Heart left ventricle (tissue), 16 donors: Measurements from ENCODE around the gene MALSU1. TPM values are rescaled to one million over a fixed set of nuclear protein-coding genes. Genes with fewer than 3 reads are reported as not detected.

Experiments used
- ATAC-seq, 4 donors: fragments of 200-7000 bp; cut with Tn5 transposase; one replicate each; pipeline ENCODE4 v1.9.1; 2020 to 2022; ENCODE audit warnings: moderate library complexity in 4 of 4, mild to moderate bottlenecking in 3 of 4, moderate number of reproducible peaks in 1 of 4
- DNase-seq, 5 donors: peaks; one replicate each; pipeline ENCODE4 v3.0.0-alpha.2; 2020
- H3K27ac ChIP-seq, 12 donors: fragments of 200-600 bp; sonication (generic) in 4 of 12; one replicate each; pipeline versions ENCODE4 v1.5.0 to v1.8.0; 2016 to 2022; ENCODE audit warnings: mild to moderate bottlenecking in 2 of 12
- H3K27me3 ChIP-seq, 9 donors: fragments of 200-600 bp; sonication (generic) in 2 of 9; one replicate each; pipeline versions ENCODE4 v1.5.1 to v1.8.0; 2016 to 2022; ENCODE audit warnings: mild to moderate bottlenecking in 3 of 9
- H3K36me3 ChIP-seq, 9 donors: fragments of 200-600 bp; sonication (generic) in 2 of 9; one replicate each; pipeline versions ENCODE4 v1.5.0 to v1.8.0; 2018 to 2022; ENCODE audit warnings: mild to moderate bottlenecking in 2 of 9
- H3K4me1 ChIP-seq, 12 donors: fragments of 200-600 bp; sonication (generic) in 4 of 12; one replicate each; pipeline versions ENCODE4 v1.5.0 to v1.8.0; 2016 to 2022; ENCODE audit warnings: mild to moderate bottlenecking in 3 of 12
- H3K4me3 ChIP-seq, 12 donors: fragments of 200-600 bp; sonication (generic) in 4 of 12; one replicate each; pipeline versions ENCODE4 v1.5.0 to v1.8.0; 2017 to 2022; ENCODE audit warnings: mild to moderate bottlenecking in 9 of 12, moderate library complexity in 4 of 12
- H3K9me3 ChIP-seq, 12 donors: fragments of 200-600 bp; sonication (generic) in 4 of 12; one replicate each; pipeline versions ENCODE4 v1.5.0 to v1.8.0; 2016 to 2022; ENCODE audit warnings: mild to moderate bottlenecking in 1 of 12
- CTCF ChIP-seq, 12 donors: fragments of 200-600 bp; sonication (generic) in 4 of 12; IDR thresholded peaks; one replicate each; pipeline versions ENCODE4 v1.5.0 to v1.8.0; 2018 to 2022; ENCODE audit warnings: antibody characterized with exemption in 12 of 12, mild to moderate bottlenecking in 5 of 12
- POLR2A ChIP-seq, 2 donors: fragments of 450-650 bp; IDR thresholded peaks; one replicate each; pipeline ENCODE4 v1.6.1; 2017; ENCODE audit warnings: antibody characterized with exemption in 2 of 2, mild to moderate bottlenecking in 2 of 2, moderate library complexity in 2 of 2
- WGBS, 4 donors: extraction: QIAGEN DNeasy Blood & Tissue Kit in 2 of 4; methylation state at CpG; one replicate each; pipeline versions ENCODE4 v1.1.5 to v1.1.7; 2013 to 2018; 5-methylcytosine and 5-hydroxymethylcytosine counted together
- intact Hi-C, 10 donors: fragments of 100-400 bp; cut with DNase I; formaldehyde crosslinking; loops; one replicate each; pipeline versions ENCODE4 v1.11.1 to v1.14.2; 2022
- polyA plus RNA-seq, 2 donors: library from polyadenylated mRNA; stranded (reverse); fragments of 200-250 nt; gene quantifications; one replicate each; pipeline ENCODE4 v1.2.3, GENCODE V29; 2013
- total RNA-seq, 9 donors: library from RNA; depleted of rRNA in 2 of 9; stranded (reverse); fragments of >200 nt in 2 of 9; fragmentation: NEBNext Ultra II Directional in 3 of 9; extraction: Animal tissue kit (Norgen Biotek cat#: 25700) in 3 of 9; gene quantifications; one replicate each; pipeline versions ENCODE4 v1.1.0 to v1.2.4, GENCODE V29; 2016 to 2023
- donor health status: ischemic (EF 13 %, LVEDD 7.1; RV severe dilation, severe dysfunction).
- donor health status: healthy with polysubstance abuse.
- donor health status: DM: no; HTN: yes; CAD: no.
- donor health status: DM: no; HTN: no; CAD: no.
- donor health status: ischemic (EF 25% LVEDD 6.9; RV normal size, moderate dysfunction).
- donor health status: ischemic (EF 25% LVEDD 5.7; RV mildly dilated, moderate dysfunction).
- donor health status: healthy.
- donor health status: DM: yes; HTN: yes; CAD: no.
- donor health status: ischemic (EF 35%, LVEDD 5.7; RV mildly dilated, moderate dysfunction).
- donor health status: nonischemic (EF 11% LVEDD 7.7; RV severe dilation, severe dysfunction).
- donor health status: DM: yes; HTN: yes; CAD: no.
- donor health status: PGD.
- donor health status: ischemic (EF 29% LVEDD 5.4; RV normal size, mild dysfunction).
- donor health status: nonischemic (EF 23%, LVEDD 6.1; RV moderate dilation, normal function).

The MALSU1 gene
- total and polyA plus RNA-seq, 11 donors, result 40.3 to 128 (median 104) TPM

GRCh38 chr7:23256731-23257130 is 42.4 kb upstream of the MALSU1 start:
- H3K36me3 ChIP-seq, result peaks cover 0 to 98% (median 53%) of the 10 kb centered on the region in 9 donors
- intact Hi-C loops, result loop anchor here in 2 of 10 donors (5.0 to 10.0 kb wide), 2 partner anchors 64 to 152 kb away; partner anchors contain the start of gene KLHL7 (in 1 of the 2)
- H3K27ac ChIP-seq, result no peak overlapping the region
- DNase-seq (no peak), ATAC-seq (no peak)
- no peaks in the 10 kb centered on the region for H3K27me3 ChIP-seq
- WGBS, 4 donors, result 81 to 85% (median 83%) methylated on average over 7 of the region's 7 CpGs
- no peaks in the 10 kb centered on the region for H3K4me1 ChIP-seq
- H3K9me3 ChIP-seq, result peaks cover 0 to 5% (median 0%) of the 10 kb centered on the region in 12 donors
- no peak overlapping the region for H3K4me3 ChIP-seq
- TF ChIP-seq POLR2A (IDR thresholded peaks at IDR 0.05), result no peak
- TF ChIP-seq CTCF (IDR thresholded peaks at IDR 0.05), result no peak

GRCh38 chr7:23260371-23260770 is 38.8 kb upstream of the MALSU1 start:
- WGBS, 4 donors, result 84 to 91% (median 87%) methylated on average over 10 of the region's 10 CpGs
- Histone ChIP-seq H3K36me3 (peaks cover 0 to 99% (median 47%) of the 10 kb centered on the region in 9 donors), H3K27me3 (no peaks in the 10 kb centered on the region), H3K4me3 (no peak overlapping the region), H3K27ac (no peak overlapping the region), H3K9me3 (no peaks in the 10 kb centered on the region), H3K4me1 (no peaks in the 10 kb centered on the region)
- intact Hi-C loops, result loop anchor here in 4 of 10 donors (5.0 to 10.0 kb wide), 2 partner anchors 73 to 166 kb away; no protein-coding TSS in a partner anchor
- TF ChIP-seq POLR2A (IDR thresholded peaks at IDR 0.05) (no peak), CTCF (IDR thresholded peaks at IDR 0.05) (no peak)
- ATAC-seq (no peak), DNase-seq (no peak)

GRCh38 chr7:23261843-23262452 is 37.2 kb upstream of the MALSU1 start:
- H3K27me3 ChIP-seq, result no peaks in the 10 kb centered on the region
- 9 to 17% (median 9%) methylated on average over 7 of the region's 7 CpGs for WGBS, 4 donors
- H3K36me3 ChIP-seq, result peaks cover 0 to 99% (median 47%) of the 10 kb centered on the region in 9 donors
- intact Hi-C loops, result loop anchor here in 4 of 10 donors (5.0 to 10.0 kb wide), 2 partner anchors 75 to 167 kb away; no protein-coding TSS in a partner anchor
- no peaks in the 10 kb centered on the region for H3K9me3 ChIP-seq
- no peaks in the 10 kb centered on the region for H3K4me1 ChIP-seq
- ATAC-seq, result peak in 3 of 4 donors; percentile 73 to 85 (median 83)
- H3K4me3 ChIP-seq, result no peak overlapping the region
- peak; percentile 40 to 67 (median 53) for DNase-seq
- no peak for TF ChIP-seq POLR2A (IDR thresholded peaks at IDR 0.05)
- peak; percentile 59 to 89 (median 75) for TF ChIP-seq CTCF (IDR thresholded peaks at IDR 0.05)
- no peak overlapping the region for H3K27ac ChIP-seq

- H3K27me3 ChIP-seq, result no peaks in the 10 kb centered on the region
- TF ChIP-seq CTCF (IDR thresholded peaks at IDR 0.05) (no peak), POLR2A (IDR thresholded peaks at IDR 0.05) (no peak)
- no peak for DNase-seq
- intact Hi-C loops, result loop anchor here in 5 of 10 donors (5.0 to 10.0 kb wide), 3 partner anchors 78 to 192 kb away; no protein-coding TSS in a partner anchor
- peaks cover 0 to 95% (median 28%) of the 10 kb centered on the region in 9 donors for H3K36me3 ChIP-seq
- ATAC-seq, result no peak
- H3K27ac ChIP-seq, result no peak overlapping the region
- peaks cover 0 to 5% (median 0%) of the 10 kb centered on the region in 12 donors for H3K4me1 ChIP-seq
- 67 to 77% (median 72%) methylated on average over 7 of the region's 7 CpGs for WGBS, 4 donors
- H3K9me3 ChIP-seq, result no peaks in the 10 kb centered on the region
- H3K4me3 ChIP-seq, result no peak overlapping the region
These were observed 34.2 kb upstream of the MALSU1 start for GRCh38 chr7:23264916-23265458.
